ENCODE data around the gene H6PD. TPM values are rescaled to one million over a fixed set of nuclear protein-coding genes. Genes with fewer than 3 reads are reported as not detected.

Gene H6PD
- total RNA-seq, 1 donor from 2014 or later: 116 TPM

- DNase-seq (ENCODE audit: low spot score): no peak
- no peak for ATAC-seq
These were observed 27.5 kb upstream of the H6PD start for GRCh38 chr1:9207086-9207485.

DNA sequence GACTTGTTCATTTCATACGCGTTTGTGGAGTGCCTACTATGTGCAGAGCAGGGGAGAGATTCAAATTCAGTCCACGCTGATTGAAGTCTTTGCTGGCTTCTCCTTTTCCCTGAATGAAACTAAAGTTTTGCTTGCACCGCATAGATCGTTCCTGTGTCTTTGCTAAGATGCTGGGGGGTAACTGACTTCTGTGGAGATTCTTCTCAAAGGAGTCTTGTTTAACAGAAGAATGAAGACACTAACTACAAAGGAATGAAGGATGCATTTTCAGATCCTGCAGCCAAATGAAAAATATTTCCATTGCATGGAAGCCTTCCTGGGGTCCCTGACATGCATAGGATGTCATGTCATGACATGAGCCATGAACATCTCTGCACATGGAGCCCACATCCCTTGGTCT, 26.9 kb upstream of the H6PD start:
- DNase-seq (ENCODE audit: low spot score) (no peak), ATAC-seq (no peak)

DNA sequence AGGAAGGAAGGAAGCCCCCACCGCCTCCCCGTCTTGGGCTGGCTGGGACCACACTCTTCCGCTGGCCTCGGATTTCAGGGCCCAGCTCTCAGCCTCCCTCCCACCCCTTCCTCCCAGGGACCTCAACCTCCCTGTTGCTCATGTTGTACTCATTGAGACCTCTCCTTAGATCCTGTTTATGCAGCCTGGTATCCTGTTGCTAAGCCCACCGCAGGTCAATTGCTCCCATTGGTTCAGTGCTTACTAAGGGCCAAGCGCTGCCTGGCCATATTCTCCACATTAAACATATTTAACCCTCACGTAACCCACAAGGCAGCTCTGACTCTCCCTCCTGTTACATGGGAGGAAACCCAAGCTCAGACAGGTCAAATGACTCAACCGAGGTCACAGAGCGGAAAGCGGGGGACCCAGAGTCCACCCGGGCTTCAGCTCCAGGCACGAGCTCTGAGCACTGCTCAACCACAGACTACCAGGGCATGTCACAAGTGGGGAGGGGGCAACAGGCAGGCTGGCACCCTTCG, 23.2 kb upstream of the H6PD start:
- ATAC-seq: no peak
- no peak for DNase-seq (ENCODE audit: low spot score)

- ATAC-seq: no peak
- no peak for DNase-seq (ENCODE audit: low spot score)
These were observed 21.8 kb upstream of the H6PD start for GRCh38 chr1:9212735-9213134.

- no peak for ATAC-seq
- DNase-seq (ENCODE audit: low spot score): no peak
These were observed 20.6 kb upstream of the H6PD start for GRCh38 chr1:9213956-9214355.

- ATAC-seq: no peak
- DNase-seq (ENCODE audit: low spot score): no peak
These were observed 15.7 kb upstream of the H6PD start for GRCh38 chr1:9218917-9219316.

DNA sequence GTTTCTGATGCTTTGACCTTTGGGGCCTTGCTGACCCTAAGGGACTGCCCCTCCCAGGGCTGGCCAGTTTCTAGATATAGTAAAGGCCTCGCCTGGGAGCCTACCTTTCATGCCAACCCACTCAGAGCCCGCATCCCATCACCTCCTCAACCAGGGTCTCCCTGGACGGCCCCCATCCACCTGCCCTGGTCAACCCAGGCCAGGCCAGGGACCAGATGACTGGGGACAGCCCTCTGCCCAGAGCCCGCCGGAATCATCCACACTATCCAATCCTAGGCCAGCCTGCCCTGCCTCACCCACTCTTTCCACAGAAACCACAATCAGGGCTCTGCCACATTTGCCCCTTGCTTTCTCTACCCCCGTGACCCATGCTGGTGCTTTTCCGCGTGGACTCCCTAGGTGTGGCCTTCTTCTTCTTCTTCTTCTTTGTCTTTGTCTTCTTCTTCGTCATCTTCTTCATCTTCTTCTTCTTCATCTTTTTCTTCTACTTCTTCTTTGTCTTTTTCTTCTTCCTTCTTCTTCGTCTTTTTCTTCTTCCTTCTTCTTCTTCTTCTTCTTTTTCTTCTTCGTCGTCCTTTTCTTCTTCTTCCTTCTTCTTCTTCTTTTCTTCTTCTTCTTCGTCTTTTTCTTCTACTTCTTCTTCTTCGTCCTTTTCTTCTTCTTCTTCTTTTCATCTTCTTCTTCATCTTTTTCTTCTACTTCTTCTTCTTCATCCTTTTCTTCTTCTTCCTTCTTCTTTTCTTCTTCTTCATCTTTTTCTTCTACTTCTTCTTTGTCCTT, 11.5 kb upstream of the H6PD start:
- DNase-seq (ENCODE audit: low spot score) (no peak), ATAC-seq (no peak)

DNA sequence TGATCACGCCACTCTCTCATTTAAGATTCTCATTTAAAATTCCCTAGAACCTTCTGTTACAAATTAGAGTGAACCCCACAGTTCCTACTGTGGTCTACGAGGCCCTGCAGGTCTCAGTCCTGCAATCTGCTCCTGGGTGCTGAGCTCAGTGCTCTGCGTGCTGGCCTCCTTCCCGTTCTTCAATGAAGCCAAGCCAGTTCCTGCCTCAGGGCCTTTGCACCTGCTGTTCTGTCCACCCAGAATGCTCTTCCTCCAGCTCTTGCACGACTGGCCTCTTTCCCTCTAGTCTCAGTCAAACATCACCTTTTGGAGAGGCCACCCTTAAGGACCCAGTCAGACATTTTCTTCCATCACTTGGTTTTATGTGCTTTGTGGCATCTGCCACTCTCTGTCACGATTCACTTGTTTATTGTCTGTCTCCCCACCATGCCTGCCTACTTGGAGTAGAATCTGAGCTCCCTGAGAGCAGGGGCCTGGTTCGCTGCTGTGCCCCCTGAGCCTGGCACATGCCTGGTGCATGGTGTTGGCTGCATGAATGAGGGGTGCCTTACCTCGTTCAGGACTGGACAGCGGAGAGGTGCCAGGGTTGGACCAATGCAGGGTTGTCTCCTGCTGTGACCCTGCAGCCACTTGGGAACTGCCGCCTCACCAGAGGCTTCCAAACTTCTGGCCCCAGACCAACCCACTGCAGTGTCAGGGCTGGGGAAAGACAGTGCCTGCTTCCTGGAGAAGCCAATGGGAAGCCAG, 9.7 kb upstream of the H6PD start:
- DNase-seq (ENCODE audit: low spot score) (no peak), ATAC-seq (peak; percentile 14)

- ATAC-seq: peak; percentile 32
These were observed 9.2 kb upstream of the H6PD start for GRCh38 chr1:9225411-9225785.

GRCh38 chr1:9228609-9229008, 6.0 kb upstream of the H6PD start:
- ATAC-seq (no peak), DNase-seq (ENCODE audit: low spot score) (no peak)

More at GRCh38 chr1:9225411-9225785, 9.2 kb upstream of the H6PD start:
- no peak for DNase-seq (ENCODE audit: low spot score)

GRCh38 chr1:9229549-9229948, 5.0 kb upstream of the H6PD start:
- no peak for ATAC-seq
- no peak for DNase-seq (ENCODE audit: low spot score)

DNA sequence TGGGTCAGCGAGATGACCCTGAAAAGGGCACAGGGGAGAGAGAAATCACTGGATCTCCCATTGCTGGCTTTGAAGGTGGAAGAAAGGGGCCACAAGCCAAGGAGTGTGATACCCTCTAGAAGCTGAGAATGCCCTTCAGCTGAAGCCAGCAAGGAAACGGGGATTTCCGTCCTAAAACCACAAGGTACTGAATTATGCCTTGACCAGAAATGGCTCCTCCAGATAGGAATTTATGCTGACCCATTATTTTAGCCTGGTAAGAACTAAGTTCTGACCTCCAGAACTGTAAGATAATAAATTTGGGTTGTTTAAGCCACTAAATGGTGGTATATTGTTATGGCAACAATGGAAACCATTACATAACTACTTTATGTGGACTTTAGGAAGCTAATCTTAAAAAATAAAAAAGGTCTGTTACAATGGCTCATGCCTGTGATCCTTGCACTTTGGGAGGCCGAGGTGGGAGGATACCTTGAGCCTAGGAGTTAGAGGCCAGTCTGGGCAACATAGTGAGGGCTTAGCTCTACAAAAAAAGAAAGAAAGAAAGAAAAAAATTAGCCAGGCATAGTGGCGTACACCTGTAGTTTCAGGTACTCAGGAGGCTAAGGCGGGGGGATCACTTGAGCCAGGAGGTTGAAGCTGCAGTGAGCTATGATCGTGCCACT, 3.6 kb upstream of the H6PD start:
- ATAC-seq (no peak), DNase-seq (ENCODE audit: low spot score) (no peak)

- ATAC-seq: no peak
- no peak for DNase-seq (ENCODE audit: low spot score)
These were observed 2.8 kb upstream of the H6PD start for GRCh38 chr1:9231648-9232332.

DNA sequence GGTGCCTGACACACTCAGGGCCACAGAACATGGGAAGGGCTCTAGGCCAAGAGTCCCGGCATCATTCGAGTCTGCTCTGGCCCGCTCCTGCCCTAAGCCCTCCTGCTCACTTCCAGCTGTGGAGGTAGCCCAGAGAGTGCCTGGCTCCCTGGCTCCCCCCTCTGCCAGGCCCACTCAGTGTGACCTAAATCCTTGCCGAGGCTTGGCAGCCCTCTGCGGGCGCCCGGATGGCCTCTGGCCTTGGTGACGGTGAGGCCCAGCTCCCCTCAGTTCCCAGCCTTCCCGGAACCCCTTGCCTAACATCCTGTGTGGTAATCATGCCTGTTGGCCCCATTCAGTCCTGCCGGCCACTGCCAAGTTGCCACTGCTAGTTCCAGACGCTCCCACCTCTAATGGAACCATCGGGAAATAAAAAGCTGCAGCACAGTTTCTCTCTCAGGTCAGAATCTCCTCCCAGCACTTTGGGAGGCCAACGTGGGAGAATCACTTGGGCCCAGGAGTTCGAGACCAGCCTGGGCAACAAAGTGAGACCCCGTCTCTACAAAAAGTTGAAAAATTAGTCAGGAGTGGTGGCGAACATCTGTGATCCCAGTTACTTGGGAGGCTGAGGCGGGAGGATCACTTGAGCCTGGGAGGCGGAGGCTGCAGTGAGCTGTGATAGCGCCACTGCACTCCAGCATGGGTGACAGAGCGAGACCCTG, 1.2 kb upstream of the H6PD start:
- ATAC-seq (peak; percentile 72), DNase-seq (ENCODE audit: low spot score) (peak; percentile 98)

GRCh38 chr1:9233942-9234222, 692 bp upstream of the H6PD start:
- no peak for DNase-seq (ENCODE audit: low spot score)
- peak; percentile 1 for ATAC-seq

GRCh38 chr1:9235096-9235459, 504 bp downstream of the H6PD start:
- ATAC-seq (no peak), DNase-seq (ENCODE audit: low spot score) (no peak)

- no peak for ATAC-seq
- no peak for DNase-seq (ENCODE audit: low spot score)
These were observed 986 bp downstream of the H6PD start for GRCh38 chr1:9235560-9235959.

- no peak for DNase-seq (ENCODE audit: low spot score)
These were observed 3.6 kb downstream of the H6PD start for GRCh38 chr1:9238134-9238533.

GRCh38 chr1:9238550-9238949, 4.0 kb downstream of the H6PD start:
- ATAC-seq (no peak), DNase-seq (ENCODE audit: low spot score) (no peak)

More at GRCh38 chr1:9238134-9238533, 3.6 kb downstream of the H6PD start:
- no peak for ATAC-seq

- DNase-seq (ENCODE audit: low spot score) (peak; percentile 85), ATAC-seq (peak; percentile 56)
These were observed 5.2 kb downstream of the H6PD start for GRCh38 chr1:9239622-9240401.
